DOHH2 (cell line): Measurements from ENCODE around the gene CDC42.

Experiments
- EZH2phosphoT487 ChIP-seq: fragments of 200-600 bp; sonication (generic); IDR thresholded peaks from 2 replicates; pipeline ENCODE4 v1.6.1; 2017; ENCODE audit warnings: borderline replicate concordance, mild to moderate bottlenecking, antibody characterized with exemption, low read length, moderate library complexity, mixed read lengths
- TF ChIP-seq, protein P1 (sequence below): fragments of 200-600 bp; sonication (generic); IDR thresholded peaks from one replicate; pipeline ENCODE4 v1.5.1; 2014; ENCODE audit warnings: antibody characterized with exemption, mild to moderate bottlenecking, low read depth, low read length; ENCODE audit not compliant: poor library complexity, severe bottlenecking

DNA sequence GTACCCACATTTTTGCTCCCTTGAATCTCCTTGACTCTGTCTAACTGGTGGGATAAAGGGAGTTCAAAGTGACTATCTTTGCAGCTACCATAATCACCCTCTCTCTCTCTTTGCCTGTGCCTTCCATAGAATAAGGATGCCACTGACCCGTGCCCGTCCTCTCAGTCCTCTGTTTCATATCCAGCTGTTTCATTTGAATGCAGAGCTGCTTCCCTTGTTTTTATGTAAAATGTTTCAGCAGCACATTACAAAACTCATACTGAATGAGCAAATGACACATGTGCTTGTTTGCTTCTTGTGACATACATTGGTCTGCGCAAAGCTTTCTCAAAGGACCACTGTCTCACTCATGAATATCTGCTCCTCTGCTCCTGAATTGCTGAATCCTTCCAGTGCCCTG lies 38.4 kb downstream of the CDC42 start:
- TF ChIP-seq, protein P1, sequence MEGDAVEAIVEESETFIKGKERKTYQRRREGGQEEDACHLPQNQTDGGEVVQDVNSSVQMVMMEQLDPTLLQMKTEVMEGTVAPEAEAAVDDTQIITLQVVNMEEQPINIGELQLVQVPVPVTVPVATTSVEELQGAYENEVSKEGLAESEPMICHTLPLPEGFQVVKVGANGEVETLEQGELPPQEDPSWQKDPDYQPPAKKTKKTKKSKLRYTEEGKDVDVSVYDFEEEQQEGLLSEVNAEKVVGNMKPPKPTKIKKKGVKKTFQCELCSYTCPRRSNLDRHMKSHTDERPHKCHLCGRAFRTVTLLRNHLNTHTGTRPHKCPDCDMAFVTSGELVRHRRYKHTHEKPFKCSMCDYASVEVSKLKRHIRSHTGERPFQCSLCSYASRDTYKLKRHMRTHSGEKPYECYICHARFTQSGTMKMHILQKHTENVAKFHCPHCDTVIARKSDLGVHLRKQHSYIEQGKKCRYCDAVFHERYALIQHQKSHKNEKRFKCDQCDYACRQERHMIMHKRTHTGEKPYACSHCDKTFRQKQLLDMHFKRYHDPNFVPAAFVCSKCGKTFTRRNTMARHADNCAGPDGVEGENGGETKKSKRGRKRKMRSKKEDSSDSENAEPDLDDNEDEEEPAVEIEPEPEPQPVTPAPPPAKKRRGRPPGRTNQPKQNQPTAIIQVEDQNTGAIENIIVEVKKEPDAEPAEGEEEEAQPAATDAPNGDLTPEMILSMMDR = no peak
- TF ChIP-seq EZH2phosphoT487 = no peak
